HepG2 (cell line): ENCODE measurements around the gene GRID1. TPM values are rescaled to one million over a fixed set of nuclear protein-coding genes. Genes with fewer than 3 reads are reported as not detected.

Source experiments
- TOPORS ChIP-seq: sonication (generic); formaldehyde crosslinking; IDR thresholded peaks from 2 replicates; pipeline ENCODE4 v1.8.0; 2023; ENCODE audit warnings: mild to moderate bottlenecking, missing genetic modification reagents
- ZNF605 ChIP-seq: sonication (generic); formaldehyde crosslinking; IDR thresholded peaks from 2 replicates; pipeline ENCODE4 v1.8.0; 2022; ENCODE audit warnings: mild to moderate bottlenecking, missing genetic modification reagents
- ZNF670 ChIP-seq: sonication (generic); formaldehyde crosslinking; IDR thresholded peaks from 2 replicates; pipeline ENCODE4 v1.8.0; 2022; ENCODE audit warnings: mild to moderate bottlenecking, missing genetic modification reagents, borderline replicate concordance
- ZNF761 ChIP-seq: sonication (generic); formaldehyde crosslinking; conservative IDR thresholded peaks from 2 replicates; pipeline ENCODE4 v1.4.0; 2020; ENCODE audit warnings: mild to moderate bottlenecking, missing genetic modification reagents
- polyA plus RNA-seq, 8 experiments: library from polyadenylated mRNA; depleted of rRNA in 3 of 8; stranded (reverse) in 7 of 8; unstranded in 1 of 8; fragments of >200 nt; fragmentation: Illumina TruSeq in 4 of 8; extraction: Trizol in 4 of 8; gene quantifications; 2 replicates each; pipeline versions ENCODE4 v1.2.1 to v1.2.3, GENCODE V29; 2011 to 2016; ENCODE audit warnings: low read depth in 4 of 8, missing spikeins in 1 of 8, mixed read lengths in 1 of 8; ENCODE audit not compliant: insufficient read depth in 1 of 8
- total RNA-seq, 5 experiments: library from RNA; depleted of rRNA; stranded (reverse); fragments of >200 nt; fragmentation: Illumina TruSeq; extraction: Trizol; gene quantifications; 2 replicates each; pipeline ENCODE4 v1.2.3, GENCODE V29; 2016; ENCODE audit warnings: low read depth in 1 of 5
- TF ChIP-seq, protein P1 (sequence below): sonication (generic); formaldehyde crosslinking; IDR thresholded peaks from 2 replicates; pipeline ENCODE4 v1.8.0; 2022; ENCODE audit warnings: missing genetic modification reagents, mild to moderate bottlenecking, borderline replicate concordance
- TF ChIP-seq, protein P2 (sequence below): sonication (generic); formaldehyde crosslinking; IDR thresholded peaks from 2 replicates; pipeline ENCODE4 v1.4.0; 2020; ENCODE audit warnings: mild to moderate bottlenecking, missing genetic modification reagents
- TF ChIP-seq, protein P3 (sequence below): sonication (generic); formaldehyde crosslinking; IDR thresholded peaks from 2 replicates; pipeline ENCODE4 v1.5.0; 2020; ENCODE audit warnings: mild to moderate bottlenecking, missing genetic modification reagents

Gene GRID1
- total and polyA plus RNA-seq, 2 of the 13 experiments (the other 11 are each of a cell fraction or from before 2014, with no cell fraction given), result 0.05 TPM; not detected in 1

DNA sequence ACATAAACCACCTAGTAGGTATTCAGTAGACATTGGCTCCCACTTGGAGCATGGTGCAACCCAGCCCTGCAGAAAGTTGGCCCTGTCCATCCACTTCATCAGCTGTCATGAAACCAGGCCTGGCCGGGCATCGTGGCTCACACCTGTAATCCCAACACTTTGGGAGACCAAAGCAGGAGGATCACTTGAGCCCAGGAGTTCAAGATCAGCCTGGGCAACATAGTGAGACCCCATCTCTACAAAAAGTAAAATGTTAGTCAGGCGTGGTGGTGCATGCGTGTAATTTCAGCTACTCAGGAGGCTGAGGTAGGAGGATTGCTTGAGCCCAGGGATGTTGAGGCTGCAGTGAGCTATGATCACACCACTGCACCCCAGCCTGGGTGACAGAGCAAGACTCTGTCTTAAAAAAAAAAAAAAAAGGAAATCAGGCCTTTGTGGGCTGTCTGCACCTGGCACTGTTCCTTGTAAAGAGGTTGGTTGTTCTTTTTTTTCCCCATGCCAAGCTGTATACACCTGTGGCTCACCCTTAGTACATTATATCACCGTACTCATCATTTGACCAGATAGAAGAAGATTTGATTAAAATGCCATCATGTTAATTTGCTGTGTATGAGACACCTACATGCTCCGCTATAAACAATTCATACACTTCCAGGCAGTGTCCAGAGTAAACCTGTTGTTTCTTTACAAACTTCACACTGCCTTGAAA is 45.4 kb upstream of the GRID1 start (continued):
- TF ChIP-seq, protein P1, sequence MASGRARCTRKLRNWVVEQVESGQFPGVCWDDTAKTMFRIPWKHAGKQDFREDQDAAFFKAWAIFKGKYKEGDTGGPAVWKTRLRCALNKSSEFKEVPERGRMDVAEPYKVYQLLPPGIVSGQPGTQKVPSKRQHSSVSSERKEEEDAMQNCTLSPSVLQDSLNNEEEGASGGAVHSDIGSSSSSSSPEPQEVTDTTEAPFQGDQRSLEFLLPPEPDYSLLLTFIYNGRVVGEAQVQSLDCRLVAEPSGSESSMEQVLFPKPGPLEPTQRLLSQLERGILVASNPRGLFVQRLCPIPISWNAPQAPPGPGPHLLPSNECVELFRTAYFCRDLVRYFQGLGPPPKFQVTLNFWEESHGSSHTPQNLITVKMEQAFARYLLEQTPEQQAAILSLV, result no peak
- TF ChIP-seq ZNF605 (no peak), ZNF761 (CRISPR knock-in tag) (no peak), TOPORS (no peak), ZNF670 (CRISPR knock-in tag) (no peak)
- TF ChIP-seq, protein P2, sequence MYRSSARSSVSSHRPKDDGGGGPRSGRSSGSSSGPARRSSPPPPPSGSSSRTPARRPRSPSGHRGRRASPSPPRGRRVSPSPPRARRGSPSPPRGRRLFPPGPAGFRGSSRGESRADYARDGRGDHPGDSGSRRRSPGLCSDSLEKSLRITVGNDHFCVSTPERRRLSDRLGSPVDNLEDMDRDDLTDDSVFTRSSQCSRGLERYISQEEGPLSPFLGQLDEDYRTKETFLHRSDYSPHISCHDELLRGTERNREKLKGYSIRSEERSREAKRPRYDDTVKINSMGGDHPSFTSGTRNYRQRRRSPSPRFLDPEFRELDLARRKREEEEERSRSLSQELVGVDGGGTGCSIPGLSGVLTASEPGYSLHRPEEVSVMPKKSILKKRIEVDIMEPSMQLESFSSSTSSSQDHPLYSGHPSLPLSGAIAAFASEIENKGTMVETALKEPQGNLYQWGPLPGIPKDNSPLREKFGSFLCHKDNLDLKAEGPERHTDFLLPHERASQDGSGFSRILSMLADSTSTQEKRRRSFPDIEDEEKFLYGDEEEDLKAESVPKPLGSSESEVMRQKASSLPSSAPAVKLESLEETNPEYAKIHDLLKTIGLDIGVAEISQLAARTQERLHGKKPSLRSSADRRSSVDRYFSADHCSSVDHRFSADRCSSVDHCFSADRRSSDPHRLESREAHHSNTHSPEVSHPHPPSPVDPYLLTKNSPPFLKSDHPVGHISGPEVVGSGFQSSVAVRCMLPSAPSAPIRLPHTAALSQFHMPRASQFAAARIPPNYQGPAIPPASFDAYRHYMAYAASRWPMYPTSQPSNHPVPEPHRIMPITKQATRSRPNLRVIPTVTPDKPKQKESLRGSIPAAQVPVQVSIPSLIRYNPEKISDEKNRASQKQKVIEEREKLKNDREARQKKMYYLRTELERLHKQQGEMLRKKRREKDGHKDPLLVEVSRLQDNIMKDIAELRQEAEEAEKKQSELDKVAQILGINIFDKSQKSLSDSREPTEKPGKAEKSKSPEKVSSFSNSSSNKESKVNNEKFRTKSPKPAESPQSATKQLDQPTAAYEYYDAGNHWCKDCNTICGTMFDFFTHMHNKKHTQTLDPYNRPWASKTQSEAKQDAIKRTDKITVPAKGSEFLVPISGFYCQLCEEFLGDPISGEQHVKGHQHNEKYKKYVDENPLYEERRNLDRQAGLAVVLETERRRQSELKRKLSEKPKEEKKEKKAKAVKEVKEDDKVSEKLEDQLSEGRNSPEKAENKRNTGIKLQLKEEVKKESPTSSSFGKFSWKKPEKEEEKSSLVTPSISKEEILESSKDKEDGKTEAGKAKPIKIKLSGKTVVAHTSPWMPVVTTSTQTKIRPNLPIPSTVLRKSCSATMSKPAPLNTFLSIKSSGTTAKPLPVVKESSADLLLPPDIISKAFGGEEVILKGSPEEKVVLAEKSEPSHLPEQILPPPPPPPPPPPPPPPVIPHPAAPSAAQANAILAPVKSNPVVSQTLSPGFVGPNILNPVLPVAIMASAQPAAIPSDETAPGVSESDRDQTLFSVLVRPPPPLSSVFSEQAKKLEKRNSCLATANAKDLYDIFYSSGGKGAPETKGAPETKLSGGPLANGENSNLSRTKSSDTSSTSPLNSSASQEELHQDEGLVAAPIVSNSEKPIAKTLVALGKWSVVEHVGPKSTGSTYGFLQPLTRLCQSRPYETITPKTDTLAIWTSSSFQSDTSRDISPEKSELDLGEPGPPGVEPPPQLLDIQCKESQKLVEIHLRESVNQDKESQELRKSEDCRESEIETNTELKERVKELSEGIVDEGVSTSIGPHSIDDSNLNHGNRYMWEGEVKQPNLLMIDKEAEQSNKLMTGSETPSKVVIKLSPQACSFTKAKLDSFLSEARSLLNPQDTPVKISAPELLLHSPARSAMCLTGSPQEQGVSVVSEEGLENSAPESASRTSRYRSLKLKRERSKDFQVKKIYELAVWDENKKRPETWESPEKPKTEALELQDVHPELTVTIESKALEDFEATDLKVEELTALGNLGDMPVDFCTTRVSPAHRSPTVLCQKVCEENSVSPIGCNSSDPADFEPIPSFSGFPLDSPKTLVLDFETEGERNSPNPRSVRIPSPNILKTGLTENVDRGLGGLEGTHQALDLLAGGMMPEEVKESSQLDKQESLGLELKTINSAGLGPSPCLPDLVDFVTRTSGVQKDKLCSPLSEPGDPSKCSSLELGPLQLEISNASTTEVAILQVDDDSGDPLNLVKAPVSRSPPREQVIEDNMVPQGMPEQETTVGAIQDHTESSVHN (CRISPR knock-in tag), result no peak
- TF ChIP-seq, protein P3, sequence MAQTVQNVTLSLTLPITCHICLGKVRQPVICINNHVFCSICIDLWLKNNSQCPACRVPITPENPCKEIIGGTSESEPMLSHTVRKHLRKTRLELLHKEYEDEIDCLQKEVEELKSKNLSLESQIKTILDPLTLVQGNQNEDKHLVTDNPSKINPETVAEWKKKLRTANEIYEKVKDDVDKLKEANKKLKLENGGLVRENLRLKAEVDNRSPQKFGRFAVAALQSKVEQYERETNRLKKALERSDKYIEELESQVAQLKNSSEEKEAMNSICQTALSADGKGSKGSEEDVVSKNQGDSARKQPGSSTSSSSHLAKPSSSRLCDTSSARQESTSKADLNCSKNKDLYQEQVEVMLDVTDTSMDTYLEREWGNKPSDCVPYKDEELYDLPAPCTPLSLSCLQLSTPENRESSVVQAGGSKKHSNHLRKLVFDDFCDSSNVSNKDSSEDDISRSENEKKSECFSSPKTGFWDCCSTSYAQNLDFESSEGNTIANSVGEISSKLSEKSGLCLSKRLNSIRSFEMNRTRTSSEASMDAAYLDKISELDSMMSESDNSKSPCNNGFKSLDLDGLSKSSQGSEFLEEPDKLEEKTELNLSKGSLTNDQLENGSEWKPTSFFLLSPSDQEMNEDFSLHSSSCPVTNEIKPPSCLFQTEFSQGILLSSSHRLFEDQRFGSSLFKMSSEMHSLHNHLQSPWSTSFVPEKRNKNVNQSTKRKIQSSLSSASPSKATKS (CRISPR knock-in tag), result no peak
- TF ChIP-seq, all 625 proteins: peak for 4
